ENCODE data around the gene GPRC5D.

GPRC5D gene

GRCh38 chr12:12898911-12899511 is 53.0 kb downstream of the GPRC5D start:
- no peaks in the 10 kb centered on the region for H3K36me3 ChIP-seq (ENCODE audit: insufficient read depth)
- no peaks in the 10 kb centered on the region for H4K20me1 ChIP-seq (ENCODE audit: insufficient read depth)
- no peaks in the 10 kb centered on the region for H3K27me3 ChIP-seq (ENCODE audit: insufficient read depth, low read depth)
- H3K79me2 ChIP-seq (ENCODE audit: insufficient read depth, low read depth): no peaks in the 10 kb centered on the region
- H3K4me2 ChIP-seq: no peak overlapping the region
- no peaks in the 10 kb centered on the region for H3K4me1 ChIP-seq (ENCODE audit: low read depth, poor library complexity, severe bottlenecking)
- no peak overlapping the region for H3K4me3 ChIP-seq (IDR thresholded peaks at IDR 0.05; ENCODE audit: insufficient read depth, low read depth, low read length)
- H2AFZ ChIP-seq (ENCODE audit: low read depth): no peak overlapping the region
- no peak overlapping the region for H3K9ac ChIP-seq
- TF ChIP-seq, protein P1, sequence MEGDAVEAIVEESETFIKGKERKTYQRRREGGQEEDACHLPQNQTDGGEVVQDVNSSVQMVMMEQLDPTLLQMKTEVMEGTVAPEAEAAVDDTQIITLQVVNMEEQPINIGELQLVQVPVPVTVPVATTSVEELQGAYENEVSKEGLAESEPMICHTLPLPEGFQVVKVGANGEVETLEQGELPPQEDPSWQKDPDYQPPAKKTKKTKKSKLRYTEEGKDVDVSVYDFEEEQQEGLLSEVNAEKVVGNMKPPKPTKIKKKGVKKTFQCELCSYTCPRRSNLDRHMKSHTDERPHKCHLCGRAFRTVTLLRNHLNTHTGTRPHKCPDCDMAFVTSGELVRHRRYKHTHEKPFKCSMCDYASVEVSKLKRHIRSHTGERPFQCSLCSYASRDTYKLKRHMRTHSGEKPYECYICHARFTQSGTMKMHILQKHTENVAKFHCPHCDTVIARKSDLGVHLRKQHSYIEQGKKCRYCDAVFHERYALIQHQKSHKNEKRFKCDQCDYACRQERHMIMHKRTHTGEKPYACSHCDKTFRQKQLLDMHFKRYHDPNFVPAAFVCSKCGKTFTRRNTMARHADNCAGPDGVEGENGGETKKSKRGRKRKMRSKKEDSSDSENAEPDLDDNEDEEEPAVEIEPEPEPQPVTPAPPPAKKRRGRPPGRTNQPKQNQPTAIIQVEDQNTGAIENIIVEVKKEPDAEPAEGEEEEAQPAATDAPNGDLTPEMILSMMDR (conservative IDR thresholded peaks at IDR 0.05; ENCODE audit: low read depth, low read length): no peak
- H3K27ac ChIP-seq: no peak overlapping the region

- Histone ChIP-seq H2AFZ (ENCODE audit: low read depth) (no peak overlapping the region), H3K4me1 (ENCODE audit: low read depth, poor library complexity, severe bottlenecking) (no peaks in the 10 kb centered on the region), H3K9ac (no peak overlapping the region), H4K20me1 (ENCODE audit: insufficient read depth) (no peaks in the 10 kb centered on the region), H3K4me2 (no peak overlapping the region), H3K27me3 (ENCODE audit: insufficient read depth, low read depth) (no peaks in the 10 kb centered on the region), H3K4me3 (IDR thresholded peaks at IDR 0.05; ENCODE audit: insufficient read depth, low read depth, low read length) (no peak overlapping the region), H3K27ac (no peak overlapping the region), H3K36me3 (ENCODE audit: insufficient read depth) (no peaks in the 10 kb centered on the region), H3K79me2 (ENCODE audit: insufficient read depth, low read depth) (no peaks in the 10 kb centered on the region)
- TF ChIP-seq, protein P1 (conservative IDR thresholded peaks at IDR 0.05; ENCODE audit: low read depth, low read length): no peak
Measured at GRCh38 chr12:12898136-12898717, 53.7 kb downstream of the GPRC5D start.

DNA sequence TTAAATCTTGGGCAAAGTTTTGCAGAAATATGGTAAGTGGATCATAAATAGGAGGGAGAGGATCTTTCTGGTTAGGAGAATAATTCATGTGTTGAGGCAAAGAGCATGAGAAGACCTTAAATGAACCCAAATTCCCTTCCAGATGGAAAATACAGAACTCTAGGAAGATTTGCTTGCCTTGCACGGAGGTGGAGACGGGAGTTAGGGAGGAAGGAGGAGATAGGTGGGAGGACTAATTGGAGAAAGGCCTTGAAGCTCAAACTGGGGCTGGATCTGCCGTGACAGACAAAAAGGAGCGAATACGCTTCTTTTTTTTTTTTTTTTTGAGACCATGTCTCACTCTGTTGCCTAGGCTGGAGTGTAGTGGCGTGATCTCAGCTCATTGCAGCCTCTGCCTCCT is 54.7 kb downstream of the GPRC5D start:
- H3K27me3 ChIP-seq (ENCODE audit: insufficient read depth, low read depth): no peaks in the 10 kb centered on the region
- no peak overlapping the region for H3K4me3 ChIP-seq (IDR thresholded peaks at IDR 0.05; ENCODE audit: insufficient read depth, low read depth, low read length)
- H3K79me2 ChIP-seq (ENCODE audit: insufficient read depth, low read depth): no peaks in the 10 kb centered on the region
- H3K36me3 ChIP-seq (ENCODE audit: insufficient read depth): no peaks in the 10 kb centered on the region
- no peak overlapping the region for H3K9ac ChIP-seq
- no peaks in the 10 kb centered on the region for H4K20me1 ChIP-seq (ENCODE audit: insufficient read depth)
- TF ChIP-seq, protein P1 (conservative IDR thresholded peaks at IDR 0.05; ENCODE audit: low read depth, low read length): no peak
- no peak overlapping the region for H2AFZ ChIP-seq (ENCODE audit: low read depth)
- no peak overlapping the region for H3K27ac ChIP-seq
- H3K4me2 ChIP-seq: no peak overlapping the region
- no peaks in the 10 kb centered on the region for H3K4me1 ChIP-seq (ENCODE audit: low read depth, poor library complexity, severe bottlenecking)

- Histone ChIP-seq H3K4me3 (IDR thresholded peaks at IDR 0.05; ENCODE audit: insufficient read depth, low read depth, low read length) (no peak overlapping the region), H3K4me1 (ENCODE audit: low read depth, poor library complexity, severe bottlenecking) (no peaks in the 10 kb centered on the region), H4K20me1 (ENCODE audit: insufficient read depth) (no peaks in the 10 kb centered on the region), H3K27ac (no peak overlapping the region), H3K27me3 (ENCODE audit: insufficient read depth, low read depth) (no peaks in the 10 kb centered on the region), H3K9ac (no peak overlapping the region), H3K4me2 (no peak overlapping the region), H3K79me2 (ENCODE audit: insufficient read depth, low read depth) (no peaks in the 10 kb centered on the region), H3K36me3 (ENCODE audit: insufficient read depth) (no peaks in the 10 kb centered on the region), H2AFZ (ENCODE audit: low read depth) (no peak overlapping the region)
- TF ChIP-seq, protein P1 (conservative IDR thresholded peaks at IDR 0.05; ENCODE audit: low read depth, low read length): no peak
Measured at GRCh38 chr12:12896260-12896659, 55.7 kb downstream of the GPRC5D start.

All from KMS-11 (cell line).